WTC11 (cell line): ENCODE measurements around the gene NEK2. TPM values are rescaled to one million over a fixed set of nuclear protein-coding genes. Genes with fewer than 3 reads are reported as not detected.

Experiments used
- ATAC-seq: fragments of 200-7000 bp; cut with Tn5 transposase; 2 replicates; pipeline ENCODE4 v1.10.0; 2021; ENCODE audit warnings: mild to moderate bottlenecking, moderate library complexity
- CTCF ChIA-PET: fragments of 300-600 bp; sonication (Branson Sonifier 250); formaldehyde crosslinking; loops from one replicate; lab custom pipeline; 2021; ENCODE audit warnings: antibody characterized with exemption; lab: Charles Lee
- POLR2A ChIA-PET: fragments of 350-600 bp; sonication (Branson Sonifier 250); formaldehyde crosslinking; loops from one replicate; lab custom pipeline; 2021; ENCODE audit warnings: antibody characterized with exemption; lab: Charles Lee
- DNase-seq: peaks from one replicate; pipeline ENCODE4 v3.0.0; 2021; ENCODE audit warnings: low spot score
- H3K27ac Mint-ChIP-seq: 2 replicates; pipeline ENCODE4 v1.8.0; 2021; ENCODE audit warnings: mixed read lengths
- H3K27me3 Mint-ChIP-seq: 2 replicates; pipeline ENCODE4 v1.8.0; 2021; ENCODE audit warnings: low read depth, mild to moderate bottlenecking, moderate library complexity, mixed read lengths
- H3K36me3 Mint-ChIP-seq: 2 replicates; pipeline ENCODE4 v1.8.0; 2021; ENCODE audit warnings: mixed read lengths
- H3K4me1 Mint-ChIP-seq: 2 replicates; pipeline ENCODE4 v1.8.0; 2022; ENCODE audit warnings: mixed read lengths
- H3K4me3 Mint-ChIP-seq: 2 replicates; pipeline ENCODE4 v1.8.0; 2021; ENCODE audit warnings: mild to moderate bottlenecking, moderate library complexity, mixed read lengths
- H3K9me3 Mint-ChIP-seq: 2 replicates; pipeline ENCODE4 v1.8.0; 2021; ENCODE audit warnings: mixed read lengths
- ATF1 ChIP-seq: sonication (generic); formaldehyde crosslinking; IDR thresholded peaks from 2 replicates; pipeline ENCODE4 v1.8.1; 2023; ENCODE audit warnings: mild to moderate bottlenecking, moderate library complexity, missing genetic modification reagents
- CBFB ChIP-seq: sonication (generic); formaldehyde crosslinking; IDR thresholded peaks from 2 replicates; pipeline ENCODE4 v1.8.1; 2022; ENCODE audit warnings: mild to moderate bottlenecking, low read depth, missing genetic modification reagents
- CREB1 ChIP-seq: sonication (generic); formaldehyde crosslinking; IDR thresholded peaks from 2 replicates; pipeline ENCODE4 v1.8.0; 2023; ENCODE audit warnings: mild to moderate bottlenecking, missing genetic modification reagents
- ERG ChIP-seq: fragments of 250-450 bp; sonication (Bioruptor Pico); IDR thresholded peaks from 2 replicates; pipeline ENCODE4 v1.8.0; 2021; ENCODE audit warnings: mild to moderate bottlenecking
- ETV6 ChIP-seq: sonication (generic); formaldehyde crosslinking; IDR thresholded peaks from 2 replicates; pipeline ENCODE4 v1.8.1; 2022; ENCODE audit warnings: mild to moderate bottlenecking, missing genetic modification reagents
- GTF2I ChIP-seq: fragments of 250-450 bp; sonication (Bioruptor Pico); conservative IDR thresholded peaks from 2 replicates; pipeline ENCODE4 v1.4.0; 2021; ENCODE audit warnings: mild to moderate bottlenecking
- JAZF1 ChIP-seq: fragments of 250-450 bp; sonication (Bioruptor Pico); IDR thresholded peaks from 2 replicates; pipeline ENCODE4 v1.9.0; 2021; ENCODE audit warnings: moderate library complexity, mild to moderate bottlenecking, inconsistent platforms
- KAT7 ChIP-seq: sonication (generic); formaldehyde crosslinking; IDR thresholded peaks from 2 replicates; pipeline ENCODE4 v1.8.1; 2023; ENCODE audit warnings: missing genetic modification reagents, mild to moderate bottlenecking, borderline replicate concordance
- NR1H2 ChIP-seq: sonication (generic); formaldehyde crosslinking; IDR thresholded peaks from 2 replicates; pipeline ENCODE4 v1.9.0; 2021; ENCODE audit warnings: mild to moderate bottlenecking, moderate library complexity, missing genetic modification reagents
- NR2C2 ChIP-seq: sonication (generic); formaldehyde crosslinking; IDR thresholded peaks from 2 replicates; pipeline ENCODE4 v1.8.0; 2022; ENCODE audit warnings: mild to moderate bottlenecking, missing genetic modification reagents
- PRRX2 ChIP-seq: fragments of 250-450 bp; sonication (Bioruptor Pico); IDR thresholded peaks from 2 replicates; pipeline ENCODE4 v1.8.0; 2021; ENCODE audit warnings: mild to moderate bottlenecking
- RELA ChIP-seq: sonication (generic); formaldehyde crosslinking; IDR thresholded peaks from 2 replicates; pipeline ENCODE4 v1.8.1; 2022; ENCODE audit warnings: missing genetic modification reagents, mild to moderate bottlenecking, borderline replicate concordance
- SP1 ChIP-seq: sonication (generic); formaldehyde crosslinking; conservative IDR thresholded peaks from 2 replicates; pipeline ENCODE4 v1.8.1; 2022; ENCODE audit warnings: missing genetic modification reagents
- TEAD1 ChIP-seq: sonication (generic); formaldehyde crosslinking; IDR thresholded peaks from 2 replicates; pipeline ENCODE4 v1.8.0; 2022; ENCODE audit warnings: mild to moderate bottlenecking, missing genetic modification reagents
- total RNA-seq: library from RNA; stranded (reverse); gene quantifications from 3 replicates; pipeline ENCODE4 v1.2.3, GENCODE V29; 2021
- TF ChIP-seq, protein P1 (sequence below): sonication (generic); formaldehyde crosslinking; IDR thresholded peaks from 2 replicates; pipeline ENCODE4 v1.8.1; 2023; ENCODE audit warnings: mild to moderate bottlenecking, moderate library complexity, missing genetic modification reagents
- TF ChIP-seq, protein P2 (sequence below): sonication (generic); formaldehyde crosslinking; IDR thresholded peaks from 2 replicates; pipeline ENCODE4 v1.8.0; 2022; ENCODE audit warnings: missing genetic modification reagents
- TF ChIP-seq, protein P3 (sequence below): sonication (generic); formaldehyde crosslinking; IDR thresholded peaks from 2 replicates; pipeline ENCODE4 v1.8.0; 2023; ENCODE audit warnings: mild to moderate bottlenecking, missing genetic modification reagents

NEK2 gene
- total RNA-seq, 1 experiment from 2014 or later: 23.5 TPM

- CTCF ChIA-PET: no interaction called here
- Mint-ChIP-seq H3K27ac (no peak overlapping the region), H3K4me1 (peaks cover 4% of the 10 kb centered on the region; the same call in 1 of the 2 replicates)
- TF ChIP-seq CREB1 (CRISPR knock-in tag) (no peak), PRRX2 (CRISPR knock-in tag) (no peak), NR1H2 (CRISPR knock-in tag) (no peak), ATF1 (CRISPR knock-in tag) (no peak), CBFB (CRISPR knock-in tag) (no peak), RELA (CRISPR knock-in tag) (no peak), NR2C2 (no peak), SP1 (no peak), ETV6 (CRISPR knock-in tag) (no peak), TEAD1 (CRISPR knock-in tag) (no peak), JAZF1 (CRISPR knock-in tag) (no peak), GTF2I (CRISPR knock-in tag) (no peak), KAT7 (CRISPR knock-in tag) (no peak), ERG (CRISPR knock-in tag) (no peak)
- TF ChIP-seq, protein P1, sequence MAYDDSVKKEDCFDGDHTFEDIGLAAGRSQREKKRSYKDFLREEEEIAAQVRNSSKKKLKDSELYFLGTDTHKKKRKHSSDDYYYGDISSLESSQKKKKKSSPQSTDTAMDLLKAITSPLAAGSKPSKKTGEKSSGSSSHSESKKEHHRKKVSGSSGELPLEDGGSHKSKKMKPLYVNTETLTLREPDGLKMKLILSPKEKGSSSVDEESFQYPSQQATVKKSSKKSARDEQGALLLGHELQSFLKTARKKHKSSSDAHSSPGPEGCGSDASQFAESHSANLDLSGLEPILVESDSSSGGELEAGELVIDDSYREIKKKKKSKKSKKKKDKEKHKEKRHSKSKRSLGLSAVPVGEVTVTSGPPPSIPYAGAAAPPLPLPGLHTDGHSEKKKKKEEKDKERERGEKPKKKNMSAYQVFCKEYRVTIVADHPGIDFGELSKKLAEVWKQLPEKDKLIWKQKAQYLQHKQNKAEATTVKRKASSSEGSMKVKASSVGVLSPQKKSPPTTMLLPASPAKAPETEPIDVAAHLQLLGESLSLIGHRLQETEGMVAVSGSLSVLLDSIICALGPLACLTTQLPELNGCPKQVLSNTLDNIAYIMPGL (CRISPR knock-in tag): no peak
- TF ChIP-seq, protein P2, sequence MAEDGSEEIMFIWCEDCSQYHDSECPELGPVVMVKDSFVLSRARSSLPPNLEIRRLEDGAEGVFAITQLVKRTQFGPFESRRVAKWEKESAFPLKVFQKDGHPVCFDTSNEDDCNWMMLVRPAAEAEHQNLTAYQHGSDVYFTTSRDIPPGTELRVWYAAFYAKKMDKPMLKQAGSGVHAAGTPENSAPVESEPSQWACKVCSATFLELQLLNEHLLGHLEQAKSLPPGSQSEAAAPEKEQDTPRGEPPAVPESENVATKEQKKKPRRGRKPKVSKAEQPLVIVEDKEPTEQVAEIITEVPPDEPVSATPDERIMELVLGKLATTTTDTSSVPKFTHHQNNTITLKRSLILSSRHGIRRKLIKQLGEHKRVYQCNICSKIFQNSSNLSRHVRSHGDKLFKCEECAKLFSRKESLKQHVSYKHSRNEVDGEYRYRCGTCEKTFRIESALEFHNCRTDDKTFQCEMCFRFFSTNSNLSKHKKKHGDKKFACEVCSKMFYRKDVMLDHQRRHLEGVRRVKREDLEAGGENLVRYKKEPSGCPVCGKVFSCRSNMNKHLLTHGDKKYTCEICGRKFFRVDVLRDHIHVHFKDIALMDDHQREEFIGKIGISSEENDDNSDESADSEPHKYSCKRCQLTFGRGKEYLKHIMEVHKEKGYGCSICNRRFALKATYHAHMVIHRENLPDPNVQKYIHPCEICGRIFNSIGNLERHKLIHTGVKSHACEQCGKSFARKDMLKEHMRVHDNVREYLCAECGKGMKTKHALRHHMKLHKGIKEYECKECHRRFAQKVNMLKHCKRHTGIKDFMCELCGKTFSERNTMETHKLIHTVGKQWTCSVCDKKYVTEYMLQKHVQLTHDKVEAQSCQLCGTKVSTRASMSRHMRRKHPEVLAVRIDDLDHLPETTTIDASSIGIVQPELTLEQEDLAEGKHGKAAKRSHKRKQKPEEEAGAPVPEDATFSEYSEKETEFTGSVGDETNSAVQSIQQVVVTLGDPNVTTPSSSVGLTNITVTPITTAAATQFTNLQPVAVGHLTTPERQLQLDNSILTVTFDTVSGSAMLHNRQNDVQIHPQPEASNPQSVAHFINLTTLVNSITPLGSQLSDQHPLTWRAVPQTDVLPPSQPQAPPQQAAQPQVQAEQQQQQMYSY (CRISPR knock-in tag): no peak
- TF ChIP-seq, protein P3, sequence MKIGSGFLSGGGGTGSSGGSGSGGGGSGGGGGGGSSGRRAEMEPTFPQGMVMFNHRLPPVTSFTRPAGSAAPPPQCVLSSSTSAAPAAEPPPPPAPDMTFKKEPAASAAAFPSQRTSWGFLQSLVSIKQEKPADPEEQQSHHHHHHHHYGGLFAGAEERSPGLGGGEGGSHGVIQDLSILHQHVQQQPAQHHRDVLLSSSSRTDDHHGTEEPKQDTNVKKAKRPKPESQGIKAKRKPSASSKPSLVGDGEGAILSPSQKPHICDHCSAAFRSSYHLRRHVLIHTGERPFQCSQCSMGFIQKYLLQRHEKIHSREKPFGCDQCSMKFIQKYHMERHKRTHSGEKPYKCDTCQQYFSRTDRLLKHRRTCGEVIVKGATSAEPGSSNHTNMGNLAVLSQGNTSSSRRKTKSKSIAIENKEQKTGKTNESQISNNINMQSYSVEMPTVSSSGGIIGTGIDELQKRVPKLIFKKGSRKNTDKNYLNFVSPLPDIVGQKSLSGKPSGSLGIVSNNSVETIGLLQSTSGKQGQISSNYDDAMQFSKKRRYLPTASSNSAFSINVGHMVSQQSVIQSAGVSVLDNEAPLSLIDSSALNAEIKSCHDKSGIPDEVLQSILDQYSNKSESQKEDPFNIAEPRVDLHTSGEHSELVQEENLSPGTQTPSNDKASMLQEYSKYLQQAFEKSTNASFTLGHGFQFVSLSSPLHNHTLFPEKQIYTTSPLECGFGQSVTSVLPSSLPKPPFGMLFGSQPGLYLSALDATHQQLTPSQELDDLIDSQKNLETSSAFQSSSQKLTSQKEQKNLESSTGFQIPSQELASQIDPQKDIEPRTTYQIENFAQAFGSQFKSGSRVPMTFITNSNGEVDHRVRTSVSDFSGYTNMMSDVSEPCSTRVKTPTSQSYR: no peak
- TF ChIP-seq, all 79 proteins: peak for 0
- no peaks in the 10 kb centered on the region for H3K36me3 Mint-ChIP-seq
- no peaks in the 10 kb centered on the region for H3K27me3 Mint-ChIP-seq
- POLR2A ChIA-PET: no interaction called here
- no peak overlapping the region for H3K4me3 Mint-ChIP-seq
- no peak for DNase-seq
- H3K9me3 Mint-ChIP-seq: no peaks in the 10 kb centered on the region
- no peak for ATAC-seq
Measured at GRCh38 chr1:211620097-211620496, 55.3 kb downstream of the NEK2 start.
